Measurements from ENCODE around the gene TWIST1. TPM values are rescaled to one million over a fixed set of nuclear protein-coding genes. Genes with fewer than 3 reads are reported as not detected.

TWIST1 gene
- total RNA-seq, 4 donors from 2014 or later, result 4.0 to 12.7 (median 10.5) TPM

DNA sequence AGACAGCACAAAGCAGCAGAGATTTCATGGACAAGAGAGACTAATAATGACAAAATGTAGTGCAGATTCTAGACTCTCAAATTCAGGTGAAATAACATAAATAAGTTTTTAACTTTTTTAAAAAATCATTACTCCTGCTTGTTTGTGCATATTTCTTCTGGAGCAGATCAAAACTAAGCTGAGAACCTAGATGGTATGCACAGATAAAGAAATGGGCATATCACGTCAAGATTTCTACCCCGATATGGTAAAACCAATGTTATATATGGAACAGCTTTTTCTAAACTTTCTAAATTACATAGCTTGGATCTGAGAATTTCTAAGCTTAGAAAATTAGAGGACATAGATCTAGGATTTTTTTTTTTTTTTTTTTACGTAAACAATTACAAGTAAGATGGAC, 18.2 kb downstream of the TWIST1 start:
- no peak for DNase-seq (ENCODE audit: low spot score in 2 of 2)
- TF ChIP-seq, protein P1, sequence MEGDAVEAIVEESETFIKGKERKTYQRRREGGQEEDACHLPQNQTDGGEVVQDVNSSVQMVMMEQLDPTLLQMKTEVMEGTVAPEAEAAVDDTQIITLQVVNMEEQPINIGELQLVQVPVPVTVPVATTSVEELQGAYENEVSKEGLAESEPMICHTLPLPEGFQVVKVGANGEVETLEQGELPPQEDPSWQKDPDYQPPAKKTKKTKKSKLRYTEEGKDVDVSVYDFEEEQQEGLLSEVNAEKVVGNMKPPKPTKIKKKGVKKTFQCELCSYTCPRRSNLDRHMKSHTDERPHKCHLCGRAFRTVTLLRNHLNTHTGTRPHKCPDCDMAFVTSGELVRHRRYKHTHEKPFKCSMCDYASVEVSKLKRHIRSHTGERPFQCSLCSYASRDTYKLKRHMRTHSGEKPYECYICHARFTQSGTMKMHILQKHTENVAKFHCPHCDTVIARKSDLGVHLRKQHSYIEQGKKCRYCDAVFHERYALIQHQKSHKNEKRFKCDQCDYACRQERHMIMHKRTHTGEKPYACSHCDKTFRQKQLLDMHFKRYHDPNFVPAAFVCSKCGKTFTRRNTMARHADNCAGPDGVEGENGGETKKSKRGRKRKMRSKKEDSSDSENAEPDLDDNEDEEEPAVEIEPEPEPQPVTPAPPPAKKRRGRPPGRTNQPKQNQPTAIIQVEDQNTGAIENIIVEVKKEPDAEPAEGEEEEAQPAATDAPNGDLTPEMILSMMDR (IDR thresholded peaks at IDR 0.05), result no peak
- TF ChIP-seq POLR2A (IDR thresholded peaks at IDR 0.05) (no peak), POLR2AphosphoS5 (IDR thresholded peaks at IDR 0.05) (no peak), EP300 (IDR thresholded peaks at IDR 0.05) (no peak)

DNA sequence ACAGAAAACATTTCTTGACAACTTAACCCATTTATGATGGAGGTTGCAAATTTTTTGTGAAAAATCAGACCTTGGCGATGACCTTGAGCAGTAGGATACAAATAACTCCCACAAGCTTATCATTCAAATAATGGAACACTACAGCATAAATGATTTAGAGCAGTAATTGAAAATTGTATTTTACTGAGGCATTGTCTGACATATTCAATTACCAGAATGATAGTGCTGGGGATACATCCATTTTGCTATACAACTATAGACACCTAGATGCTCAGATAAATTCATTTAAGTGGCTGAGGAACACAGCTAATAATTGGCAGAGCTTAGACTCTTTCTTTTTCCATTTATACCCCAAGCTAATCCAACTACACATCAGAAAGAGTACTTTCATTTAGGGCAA, 18.9 kb downstream of the TWIST1 start:
- 81% methylated on average over 1 of the region's 1 CpG for WGBS
- no peaks in the 10 kb centered on the region for H3K36me3 ChIP-seq
- TF ChIP-seq POLR2AphosphoS5 (IDR thresholded peaks at IDR 0.05), result no peak
- TF ChIP-seq POLR2A (IDR thresholded peaks at IDR 0.05), result no peak
- DNase-seq (ENCODE audit: low spot score in 2 of 2), result no peak
- peak overlapping the region; percentile 21 for H3K4me3 ChIP-seq
- H3K4me1 ChIP-seq, result peaks cover 3% of the 10 kb centered on the region
- H3K9me3 ChIP-seq, result no peaks in the 10 kb centered on the region
- peaks cover 14% of the 10 kb centered on the region for H3K27me3 ChIP-seq
- peak overlapping the region; percentile 53 for H3K27ac ChIP-seq

More for the DNA sequence above, 18.2 kb downstream of the TWIST1 start:
- Histone ChIP-seq H3K4me1 (peaks cover 3% of the 10 kb centered on the region), H3K27me3 (peaks cover 16% of the 10 kb centered on the region), H3K36me3 (no peaks in the 10 kb centered on the region), H3K27ac (peak overlapping the region; percentile 53), H3K9me3 (no peaks in the 10 kb centered on the region), H3K4me3 (peak overlapping the region; percentile 21)
- 50% methylated on average over 3 of the region's 3 CpGs for WGBS

DNA sequence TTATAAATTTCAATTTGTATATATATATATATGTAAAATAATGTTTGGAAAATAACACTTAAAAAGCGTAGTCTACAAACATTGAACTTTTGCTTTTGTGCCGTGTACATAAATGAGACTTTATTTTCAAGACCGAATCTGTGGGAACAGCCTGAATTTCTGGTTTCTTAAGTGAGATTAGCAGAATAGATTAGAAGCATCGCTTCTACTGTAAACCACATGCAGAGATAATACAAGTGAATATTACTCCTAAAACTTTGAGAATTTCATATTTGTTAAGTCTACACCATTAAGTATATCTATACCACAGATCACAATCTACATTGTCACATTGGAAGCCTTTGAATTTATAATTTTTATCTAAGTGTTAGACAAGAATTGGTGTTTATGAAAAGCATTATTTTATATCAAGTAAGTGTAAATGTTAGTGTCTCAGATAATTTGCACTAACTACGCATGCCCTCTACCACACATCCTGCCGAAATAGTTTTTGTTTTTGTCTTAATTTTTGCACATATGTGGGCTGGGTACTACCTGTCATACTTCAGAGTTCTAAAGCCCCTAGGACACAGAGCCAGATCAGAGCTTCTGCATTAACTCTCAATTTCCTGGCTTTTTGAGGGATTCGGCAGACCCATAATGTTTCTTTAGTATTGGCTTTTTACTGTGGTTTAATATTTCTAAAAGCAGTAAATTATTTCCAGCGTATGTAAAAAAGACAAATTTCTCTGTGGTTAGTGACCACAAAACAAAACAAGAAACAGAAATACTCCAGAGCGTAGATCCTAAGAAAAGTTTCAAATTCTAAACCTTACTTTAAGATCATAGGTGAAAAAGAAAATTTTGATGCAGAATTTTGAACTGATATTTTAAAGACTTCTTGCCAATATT, 20.0 kb downstream of the TWIST1 start:
- Histone ChIP-seq H3K4me1 (peaks cover 3% of the 10 kb centered on the region), H3K27ac (peak overlapping the region; percentile 48), H3K27me3 (peaks cover 3% of the 10 kb centered on the region), H3K36me3 (no peaks in the 10 kb centered on the region), H3K4me3 (peak overlapping the region; percentile 0), H3K9me3 (no peaks in the 10 kb centered on the region)
- DNase-seq (ENCODE audit: low spot score in 2 of 2), result no peak
- WGBS, result 56% methylated on average over 9 of the region's 9 CpGs
- TF ChIP-seq EP300 (IDR thresholded peaks at IDR 0.05) (no peak), POLR2AphosphoS5 (IDR thresholded peaks at IDR 0.05) (no peak), POLR2A (IDR thresholded peaks at IDR 0.05) (no peak)
- TF ChIP-seq, protein P1 (IDR thresholded peaks at IDR 0.05), result no peak

DNA sequence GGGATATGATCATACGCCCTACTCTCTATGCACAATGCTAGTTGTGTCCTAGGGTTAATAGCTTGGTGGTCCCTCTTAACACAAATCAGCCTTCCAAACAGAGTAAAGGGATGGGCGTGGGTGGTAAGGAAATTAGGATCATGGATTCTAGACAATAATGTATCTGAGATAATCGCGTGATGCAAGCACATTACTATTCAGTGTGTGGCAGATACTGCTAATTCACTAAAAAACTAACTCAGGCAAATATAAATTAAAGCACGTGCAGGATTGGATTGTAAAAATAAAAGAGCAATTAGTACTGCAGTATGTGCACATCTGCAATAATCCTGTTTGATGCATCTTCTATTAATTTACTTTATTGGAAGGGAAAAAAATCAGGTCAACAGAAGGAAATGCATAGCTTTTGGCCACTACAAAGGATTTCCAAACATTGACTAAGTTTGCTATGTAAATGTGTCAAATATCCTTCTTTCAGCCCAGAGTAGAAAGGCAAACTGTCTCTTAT, 22.0 kb downstream of the TWIST1 start:
- no peaks in the 10 kb centered on the region for H3K9me3 ChIP-seq
- WGBS, result 64% methylated on average over 5 of the region's 5 CpGs
- peak overlapping the region; percentile 24 for H3K27ac ChIP-seq
- no peak for DNase-seq (ENCODE audit: low spot score in 2 of 2)
- H3K4me1 ChIP-seq, result peaks cover 3% of the 10 kb centered on the region
- TF ChIP-seq EP300 (IDR thresholded peaks at IDR 0.05) (no peak), POLR2AphosphoS5 (IDR thresholded peaks at IDR 0.05) (no peak), POLR2A (IDR thresholded peaks at IDR 0.05) (no peak)
- TF ChIP-seq, protein P1 (IDR thresholded peaks at IDR 0.05), result no peak
- H3K27me3 ChIP-seq, result no peaks in the 10 kb centered on the region
- no peak overlapping the region for H3K4me3 ChIP-seq
- no peaks in the 10 kb centered on the region for H3K36me3 ChIP-seq

DNA sequence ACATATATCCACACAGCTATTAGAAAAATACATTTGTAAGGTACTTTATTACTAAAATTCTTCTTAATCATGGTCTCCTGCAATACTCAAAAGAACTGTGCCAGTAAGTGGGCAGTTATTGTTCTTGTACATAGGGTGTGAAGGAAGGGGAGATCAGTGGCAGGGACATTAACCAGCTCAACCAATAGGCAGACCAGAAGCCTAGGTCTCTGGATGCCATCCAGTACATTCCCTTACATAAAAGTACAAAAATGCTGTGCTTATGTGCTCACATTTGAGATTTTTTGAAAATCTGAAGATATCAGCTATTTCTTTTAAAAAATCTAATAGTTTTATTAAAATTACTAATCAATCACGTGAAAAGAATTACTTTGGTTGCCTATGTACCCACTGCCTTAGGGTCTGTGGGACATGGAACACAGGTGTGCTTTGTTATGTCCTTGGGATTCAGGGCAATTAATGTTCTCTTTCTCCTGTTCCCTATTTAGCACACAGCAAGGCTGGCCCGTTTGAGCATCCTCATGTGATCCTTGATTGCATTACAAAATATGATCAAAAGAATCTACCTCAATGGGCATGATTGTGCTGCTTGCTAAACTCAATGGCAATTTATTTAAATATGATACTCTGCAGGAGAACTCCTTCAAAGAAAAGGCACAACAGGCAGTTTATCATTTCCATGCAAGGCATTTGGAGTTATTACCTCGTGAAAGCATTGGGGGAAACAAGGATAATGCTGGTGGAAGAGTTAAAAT, 22.7 kb downstream of the TWIST1 start:
- no peak overlapping the region for H3K4me3 ChIP-seq
- peak overlapping the region; percentile 24 for H3K27ac ChIP-seq
- no peaks in the 10 kb centered on the region for H3K4me1 ChIP-seq
- WGBS, result 58% methylated on average over 3 of the region's 3 CpGs
- no peaks in the 10 kb centered on the region for H3K36me3 ChIP-seq
- H3K9me3 ChIP-seq, result no peaks in the 10 kb centered on the region
- TF ChIP-seq EP300 (IDR thresholded peaks at IDR 0.05), result no peak
- no peak for TF ChIP-seq POLR2A (IDR thresholded peaks at IDR 0.05)
- TF ChIP-seq, protein P1 (IDR thresholded peaks at IDR 0.05), result no peak
- TF ChIP-seq POLR2AphosphoS5 (IDR thresholded peaks at IDR 0.05), result no peak
- no peaks in the 10 kb centered on the region for H3K27me3 ChIP-seq
- DNase-seq (ENCODE audit: low spot score in 2 of 2), result no peak
